A549 (cell line): Measurements from ENCODE around the gene SBF2. TPM values are rescaled to one million over a fixed set of nuclear protein-coding genes. Genes with fewer than 3 reads are reported as not detected.

Source experiments
- ATAC-seq, 2 experiments: fragments of 200-7000 bp in 1 of 2; fragments of >200 bp in 1 of 2; cut with Nextera tagmentation in 1 of 2; cut with Tn5 transposase in 1 of 2; 3 replicates each; pipeline versions ENCODE4 v1.8.0 to v1.9.1; 2018 to 2020; ENCODE audit warnings: mild to moderate bottlenecking in 1 of 2, moderate library complexity in 1 of 2
- CTCF ChIA-PET: fragments of 300-600 bp; sonication (Branson Sonifier 250); formaldehyde crosslinking; extraction: SDS; loops from one replicate; lab custom pipeline; 2021; ENCODE audit warnings: antibody characterized with exemption, inconsistent platforms; lab: Yijun Ruan, JAX
- POLR2A ChIA-PET: fragments of 350-600 bp; formaldehyde crosslinking; extraction: SDS; loops from one replicate; lab custom pipeline; 2021; ENCODE audit warnings: antibody characterized with exemption, inconsistent platforms; lab: Yijun Ruan, JAX
- DNase-seq, 2 experiments: peaks; one replicate each; pipeline versions ENCODE4 v3.0.0 to v3.0.0-alpha.2; 2011 to 2016; ENCODE audit warnings: low read depth in 1 of 2, low spot score in 1 of 2
- FAIRE-seq: peaks from 2 replicates; lab custom pipeline; 2011; peaks lifted over from hg19 to GRCh38; lab: Jason Lieb, UNC
- H3K27ac ChIP-seq, 2 experiments: fragments of >200 bp; sonication (Bioruptor Twin); formaldehyde crosslinking; 3 replicates each; pipeline ENCODE4 v1.5.1; 2016 to 2017
- H3K4me1 ChIP-seq: fragments of >200 bp; sonication (Bioruptor Twin); formaldehyde crosslinking; 3 replicates; pipeline ENCODE4 v1.6.1; 2016
- H3K4me2 ChIP-seq: fragments of >200 bp; sonication (Bioruptor Twin); formaldehyde crosslinking; 3 replicates; pipeline ENCODE4 v1.6.1; 2016
- H3K4me3 ChIP-seq: fragments of >200 bp; sonication (Bioruptor Twin); formaldehyde crosslinking; 3 replicates; pipeline ENCODE4 v1.5.1; 2016
- H3K9me3 ChIP-seq: fragments of >200 bp; sonication (Bioruptor Twin); formaldehyde crosslinking; 3 replicates; pipeline ENCODE4 v1.6.1; 2016
- BHLHE40 ChIP-seq: IDR thresholded peaks from 2 replicates; pipeline ENCODE4 v1.6.1; 2012; ENCODE audit warnings: low read depth, low read length, inconsistent platforms
- CBX8 ChIP-seq: fragments of 200-600 bp; sonication (generic); IDR thresholded peaks from 2 replicates; pipeline ENCODE4 v1.6.1; 2016
- CHD2 ChIP-seq: fragments of 150-350 bp; IDR thresholded peaks from 2 replicates; pipeline ENCODE4 v1.6.1; 2014; ENCODE audit warnings: low read length; ENCODE audit not compliant: partially characterized antibody
- CHD4 ChIP-seq: fragments of 200-600 bp; sonication (generic); IDR thresholded peaks from 2 replicates; pipeline ENCODE4 v1.6.1; 2016; ENCODE audit warnings: antibody characterized with exemption, mild to moderate bottlenecking, borderline replicate concordance
- EHMT2 ChIP-seq: fragments of 200-600 bp; sonication (generic); IDR thresholded peaks from 2 replicates; pipeline ENCODE4 v1.6.1; 2016; ENCODE audit warnings: antibody characterized with exemption, low read depth, mild to moderate bottlenecking, moderate library complexity
- ELK1 ChIP-seq: fragments of 150-350 bp; IDR thresholded peaks from 2 replicates; pipeline ENCODE4 v1.6.1; 2014; ENCODE audit warnings: low read depth, mild to moderate bottlenecking, low read length
- FOSB ChIP-seq: fragments of 250-450 bp; sonication (Bioruptor Pico); IDR thresholded peaks from 2 replicates; pipeline ENCODE4 v1.5.0; 2020; ENCODE audit warnings: mild to moderate bottlenecking, moderate library complexity
- FOXS1 ChIP-seq: fragments of 250-450 bp; sonication (Bioruptor Pico); IDR thresholded peaks from 2 replicates; pipeline ENCODE4 v1.5.0; 2020; ENCODE audit warnings: mild to moderate bottlenecking, moderate library complexity
- HDAC2 ChIP-seq: fragments of 200-600 bp; sonication (generic); IDR thresholded peaks from 2 replicates; pipeline ENCODE4 v1.6.1; 2016
- HOXA7 ChIP-seq: fragments of 250-450 bp; sonication (Bioruptor Pico); IDR thresholded peaks from 2 replicates; pipeline ENCODE4 v1.5.0; 2020; ENCODE audit warnings: mild to moderate bottlenecking, moderate library complexity
- MAX ChIP-seq: IDR thresholded peaks from 2 replicates; pipeline ENCODE4 v1.6.1; 2012
- MYC ChIP-seq: IDR thresholded peaks from 2 replicates; pipeline ENCODE4 v1.6.1; 2012; ENCODE audit warnings: mild to moderate bottlenecking, inconsistent platforms, low read length, improper control_type of control experiment, borderline replicate concordance
- NFE2L2 ChIP-seq: fragments of 150-350 bp; conservative IDR thresholded peaks from 2 replicates; pipeline ENCODE4 v1.6.1; 2014; ENCODE audit warnings: low read length
- PHF8 ChIP-seq: fragments of 200-600 bp; sonication (generic); IDR thresholded peaks from 2 replicates; pipeline ENCODE4 v1.6.1; 2016; ENCODE audit warnings: low read depth, mild to moderate bottlenecking, antibody characterized with exemption, moderate library complexity, borderline replicate concordance
- POLR2A ChIP-seq: IDR thresholded peaks from 2 replicates; pipeline ENCODE4 v1.6.1; 2012; ENCODE audit warnings: mild to moderate bottlenecking, low read length
- RARB ChIP-seq: fragments of 250-450 bp; sonication (Bioruptor Pico); IDR thresholded peaks from 2 replicates; pipeline ENCODE4 v1.8.0; 2021; ENCODE audit warnings: mild to moderate bottlenecking, moderate library complexity
- RCOR1 ChIP-seq: fragments of 150-350 bp; IDR thresholded peaks from 2 replicates; pipeline ENCODE4 v1.6.1; 2014; ENCODE audit warnings: antibody characterized with exemption, low read length, low read depth
- REST ChIP-seq: fragments of 200-600 bp; sonication (generic); IDR thresholded peaks from 2 replicates; pipeline ENCODE4 v1.6.1; 2016; ENCODE audit warnings: antibody characterized with exemption, mild to moderate bottlenecking, moderate library complexity
- RFX5 ChIP-seq: fragments of 450-650 bp; IDR thresholded peaks from 2 replicates; pipeline ENCODE4 v1.7.1; 2014; ENCODE audit warnings: antibody characterized with exemption, mild to moderate bottlenecking, moderate library complexity
- SREBF2 ChIP-seq: fragments of 450-650 bp; IDR thresholded peaks from 2 replicates; pipeline ENCODE4 v1.6.1; 2014; ENCODE audit warnings: mild to moderate bottlenecking, moderate library complexity
- TFCP2L1 ChIP-seq: fragments of 250-450 bp; sonication (Bioruptor Pico); IDR thresholded peaks from 2 replicates; pipeline ENCODE4 v1.5.0; 2021; ENCODE audit warnings: mild to moderate bottlenecking
- TP53 ChIP-seq: fragments of 250-450 bp; sonication (Bioruptor Pico); IDR thresholded peaks from 2 replicates; pipeline ENCODE4 v1.5.0; 2021; ENCODE audit warnings: mild to moderate bottlenecking, moderate library complexity
- USF2 ChIP-seq: fragments of 450-650 bp; IDR thresholded peaks from 2 replicates; pipeline ENCODE4 v1.6.1; 2014; ENCODE audit warnings: antibody characterized with exemption
- WGBS: methylation state at CpG from one replicate; pipeline ENCODE4 v1.1.6; 2017; ENCODE audit errors: missing lambda C conversion rate; 5-methylcytosine and 5-hydroxymethylcytosine counted together
- polyA plus RNA-seq, 4 experiments: library from polyadenylated mRNA; depleted of rRNA in 3 of 4; stranded (reverse); fragments of >200 nt; fragmentation: RNase III in 1 of 4; extraction: RNeasy Plus Mini Kit Qiagen cat#74134 plus additional on column Dnase treatment in 1 of 4; gene quantifications; 2 replicates in 3 of 4; 3 replicates in 1 of 4; pipeline ENCODE4 v1.2.3, GENCODE V29; 2011 to 2017

Gene SBF2
- polyA plus RNA-seq, 2 of the 4 experiments (the other 2 are of a cell fraction): 11.1 to 49.6 TPM

- FAIRE-seq: no peak
- no peak for ATAC-seq
- WGBS: 94% methylated on average over 2 of the region's 2 CpGs
- DNase-seq: no peak
- H3K4me2 ChIP-seq: no peak overlapping the region
- no peaks in the 10 kb centered on the region for H3K9me3 ChIP-seq
- H3K27ac ChIP-seq: no peak overlapping the region
- POLR2A ChIA-PET: no interaction called here
- TF ChIP-seq SREBF2: no peak
- no peak for TF ChIP-seq CBX8
- no peak for TF ChIP-seq USF2
- TF ChIP-seq PHF8: no peak
- TF ChIP-seq TFCP2L1 (CRISPR knock-in tag): no peak
- no peak for TF ChIP-seq MAX
- no peak for TF ChIP-seq ELK1
- TF ChIP-seq CHD2: no peak
- TF ChIP-seq, all 56 proteins: peak for 0
- CTCF ChIA-PET: no interaction called here
- H3K4me3 ChIP-seq: no peak overlapping the region
- peaks cover 4% of the 10 kb centered on the region; the same call in 1 of the 3 replicates for H3K4me1 ChIP-seq
Measured at GRCh38 chr11:10026514-10026913, 267.5 kb downstream of the SBF2 start.

- 88% methylated on average over 3 of the region's 3 CpGs for WGBS
- DNase-seq: no peak
- Histone ChIP-seq H3K27ac (no peak overlapping the region), H3K4me3 (no peak overlapping the region), H3K4me1 (peaks cover 4% of the 10 kb centered on the region; the same call in 1 of the 3 replicates), H3K9me3 (no peaks in the 10 kb centered on the region), H3K4me2 (no peak overlapping the region)
- FAIRE-seq: no peak
- no peak for ATAC-seq
- TF ChIP-seq POLR2A: no peak
- TF ChIP-seq RARB (CRISPR knock-in tag): no peak
- ChIA-PET POLR2A (no interaction called here), CTCF (no interaction called here)
Measured at GRCh38 chr11:10023212-10023611, 270.8 kb downstream of the SBF2 start.

GRCh38 chr11:10022764-10023163 lies 271.3 kb downstream of the SBF2 start:
- Histone ChIP-seq H3K4me2 (no peak overlapping the region), H3K4me1 (peaks cover 4% of the 10 kb centered on the region; the same call in 1 of the 3 replicates), H3K27ac (no peak overlapping the region), H3K9me3 (no peaks in the 10 kb centered on the region), H3K4me3 (no peak overlapping the region)
- POLR2A ChIA-PET: no interaction called here
- ATAC-seq: no peak
- no peak for DNase-seq
- CTCF ChIA-PET: no interaction called here
- WGBS: 64% methylated on average over 2 of the region's 2 CpGs
- no peak for TF ChIP-seq REST
- no peak for TF ChIP-seq CHD2
- no peak for TF ChIP-seq HDAC2
- no peak for TF ChIP-seq TP53 (CRISPR knock-in tag)
- no peak for TF ChIP-seq FOXS1 (CRISPR knock-in tag)
- TF ChIP-seq EHMT2: no peak
- TF ChIP-seq FOSB (CRISPR knock-in tag): no peak
- no peak for TF ChIP-seq MAX
- no peak for TF ChIP-seq NFE2L2
- no peak for TF ChIP-seq RFX5
- TF ChIP-seq MYC: no peak
- TF ChIP-seq CHD4: no peak
- no peak for TF ChIP-seq BHLHE40
- no peak for TF ChIP-seq HOXA7 (CRISPR knock-in tag)
- no peak for TF ChIP-seq RCOR1
- TF ChIP-seq, all 56 proteins: peak for 0
- FAIRE-seq: no peak
